GM19240 (cell line): ENCODE data around the gene IRS2.
"Not testable (repeated sequence)": the region's sequence is repeated elsewhere in the genome, so short reads cannot be mapped to it uniquely, and the experiment has no call there.

Experiments
- DNase-seq: peaks from one replicate; pipeline ENCODE4 v3.0.0; 2011; ENCODE audit warnings: low spot score; ENCODE audit not compliant: insufficient read length

IRS2 gene, protein sequence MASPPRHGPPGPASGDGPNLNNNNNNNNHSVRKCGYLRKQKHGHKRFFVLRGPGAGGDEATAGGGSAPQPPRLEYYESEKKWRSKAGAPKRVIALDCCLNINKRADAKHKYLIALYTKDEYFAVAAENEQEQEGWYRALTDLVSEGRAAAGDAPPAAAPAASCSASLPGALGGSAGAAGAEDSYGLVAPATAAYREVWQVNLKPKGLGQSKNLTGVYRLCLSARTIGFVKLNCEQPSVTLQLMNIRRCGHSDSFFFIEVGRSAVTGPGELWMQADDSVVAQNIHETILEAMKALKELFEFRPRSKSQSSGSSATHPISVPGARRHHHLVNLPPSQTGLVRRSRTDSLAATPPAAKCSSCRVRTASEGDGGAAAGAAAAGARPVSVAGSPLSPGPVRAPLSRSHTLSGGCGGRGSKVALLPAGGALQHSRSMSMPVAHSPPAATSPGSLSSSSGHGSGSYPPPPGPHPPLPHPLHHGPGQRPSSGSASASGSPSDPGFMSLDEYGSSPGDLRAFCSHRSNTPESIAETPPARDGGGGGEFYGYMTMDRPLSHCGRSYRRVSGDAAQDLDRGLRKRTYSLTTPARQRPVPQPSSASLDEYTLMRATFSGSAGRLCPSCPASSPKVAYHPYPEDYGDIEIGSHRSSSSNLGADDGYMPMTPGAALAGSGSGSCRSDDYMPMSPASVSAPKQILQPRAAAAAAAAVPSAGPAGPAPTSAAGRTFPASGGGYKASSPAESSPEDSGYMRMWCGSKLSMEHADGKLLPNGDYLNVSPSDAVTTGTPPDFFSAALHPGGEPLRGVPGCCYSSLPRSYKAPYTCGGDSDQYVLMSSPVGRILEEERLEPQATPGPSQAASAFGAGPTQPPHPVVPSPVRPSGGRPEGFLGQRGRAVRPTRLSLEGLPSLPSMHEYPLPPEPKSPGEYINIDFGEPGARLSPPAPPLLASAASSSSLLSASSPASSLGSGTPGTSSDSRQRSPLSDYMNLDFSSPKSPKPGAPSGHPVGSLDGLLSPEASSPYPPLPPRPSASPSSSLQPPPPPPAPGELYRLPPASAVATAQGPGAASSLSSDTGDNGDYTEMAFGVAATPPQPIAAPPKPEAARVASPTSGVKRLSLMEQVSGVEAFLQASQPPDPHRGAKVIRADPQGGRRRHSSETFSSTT (N-terminal part only)

DNA sequence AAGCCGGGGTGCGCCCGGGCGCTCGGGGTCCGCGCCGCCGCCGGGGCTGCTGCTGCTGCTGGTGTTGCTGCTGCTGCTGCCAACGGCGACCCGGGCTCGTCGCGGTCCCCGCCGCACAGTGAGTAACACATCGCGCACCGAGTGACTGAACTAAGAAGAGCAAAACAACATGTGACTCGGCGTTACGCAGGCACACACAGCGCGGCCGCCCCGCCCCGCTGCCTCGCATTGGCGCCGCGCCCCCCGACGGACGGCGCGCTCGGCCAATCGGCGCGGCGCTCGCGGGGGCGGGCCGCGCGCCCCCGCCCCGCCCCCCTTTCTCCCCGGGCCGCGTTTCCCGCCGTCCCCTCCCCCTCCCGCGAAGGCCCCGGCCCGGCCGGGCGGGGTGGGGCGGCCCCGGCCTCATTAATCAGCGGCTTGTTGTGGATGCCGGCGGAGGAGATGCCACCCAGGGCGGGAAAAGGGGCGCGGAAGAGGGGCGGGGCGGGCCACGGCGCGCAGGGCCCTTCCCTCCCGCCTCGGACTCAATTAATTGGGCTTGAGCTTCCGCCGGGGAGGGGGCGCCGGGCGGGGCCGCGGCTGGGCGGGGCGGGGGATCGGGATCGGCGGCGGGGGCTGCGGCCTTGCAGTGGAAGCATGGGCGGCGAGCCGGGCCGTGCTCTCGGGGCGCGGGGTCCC, at the start of gene IRS2:
TSS of gene IRS2 (minus strand) at position 127 of the 678 bp plus-strand sequence. CDS start 530 bp downstream, outside the sequence.
- peak; percentile 59 for DNase-seq

DNA sequence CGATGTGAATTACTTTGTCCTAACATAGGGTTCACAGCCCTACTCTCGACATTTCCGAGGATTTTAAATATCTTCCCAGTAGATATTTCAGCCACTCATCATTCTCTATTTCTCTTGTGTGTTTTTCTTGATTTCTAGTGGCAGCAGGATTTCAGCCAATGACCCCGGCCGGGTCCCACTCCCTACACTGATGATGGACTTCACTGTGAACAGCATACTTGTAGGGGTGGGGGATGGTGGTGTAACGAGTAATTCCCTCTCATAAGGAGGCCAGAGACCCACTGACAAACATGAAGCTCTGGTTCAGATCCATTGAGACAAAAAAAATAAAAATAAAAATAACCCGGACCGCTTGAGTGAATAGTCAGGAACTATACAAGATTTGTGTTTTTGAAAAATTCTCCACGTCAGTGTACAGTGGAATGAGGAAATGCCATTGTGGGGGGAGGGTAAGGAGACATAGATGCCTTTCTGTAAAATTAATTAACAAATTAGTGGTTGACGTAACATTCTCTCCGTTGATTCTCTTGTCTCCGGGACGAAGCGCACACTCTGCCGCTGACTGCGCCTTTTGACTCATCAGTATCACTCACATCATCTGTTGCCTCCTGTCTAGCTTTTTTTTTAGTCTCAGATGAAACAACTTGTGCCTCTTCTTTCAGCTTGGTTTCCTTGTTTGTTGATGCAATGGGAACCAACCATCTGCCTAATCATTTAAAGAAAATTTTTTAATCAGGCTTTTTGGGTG, 48.8 kb upstream of the IRS2 start:
- no peak for DNase-seq

- DNase-seq: no peak
Observed at GRCh38 chr13:109833940-109834339, 47.6 kb upstream of the IRS2 start.

- no peak for DNase-seq
Observed at GRCh38 chr13:109833071-109833470, 46.7 kb upstream of the IRS2 start.

DNA sequence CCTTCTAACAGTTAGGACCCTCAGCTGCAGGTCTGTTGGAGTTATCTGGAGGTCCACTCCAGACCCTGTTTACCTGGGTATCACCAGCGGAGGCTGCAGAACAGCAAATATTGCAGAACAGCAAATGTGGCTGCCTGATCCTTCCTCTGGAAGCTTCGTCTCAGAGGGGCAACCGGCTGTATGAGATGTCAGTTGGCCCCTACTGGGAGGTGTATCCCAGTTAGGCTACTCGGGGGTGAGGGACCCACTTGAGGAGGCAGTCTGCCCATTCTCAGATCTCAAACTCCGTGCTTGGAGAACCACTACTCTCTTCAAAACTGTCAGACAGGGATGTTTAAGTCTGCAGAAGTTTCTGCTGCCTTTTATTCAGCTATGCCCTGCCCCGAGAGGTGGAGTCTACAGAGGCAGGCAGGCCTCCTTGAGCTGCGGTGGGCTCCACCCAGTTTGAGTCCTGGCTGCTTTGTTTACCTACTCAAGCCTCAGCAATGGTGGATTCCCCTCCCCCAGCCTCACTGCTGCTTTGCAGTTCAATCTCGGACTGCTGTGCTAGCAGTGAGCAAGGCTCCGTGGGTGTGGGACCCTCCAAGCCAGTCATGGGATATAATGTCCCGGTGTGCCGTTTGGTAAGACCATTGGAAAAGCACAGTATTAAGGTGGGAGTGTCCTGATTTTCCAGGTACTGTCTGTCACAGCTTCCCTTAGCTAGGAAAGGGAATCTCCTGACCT, 42.4 kb upstream of the IRS2 start:
- not testable (repeated sequence) for DNase-seq

GRCh38 chr13:109823201-109823600, 36.8 kb upstream of the IRS2 start:
- not testable (repeated sequence) for DNase-seq

GRCh38 chr13:109821103-109821502, 34.7 kb upstream of the IRS2 start:
- DNase-seq: no peak

DNA sequence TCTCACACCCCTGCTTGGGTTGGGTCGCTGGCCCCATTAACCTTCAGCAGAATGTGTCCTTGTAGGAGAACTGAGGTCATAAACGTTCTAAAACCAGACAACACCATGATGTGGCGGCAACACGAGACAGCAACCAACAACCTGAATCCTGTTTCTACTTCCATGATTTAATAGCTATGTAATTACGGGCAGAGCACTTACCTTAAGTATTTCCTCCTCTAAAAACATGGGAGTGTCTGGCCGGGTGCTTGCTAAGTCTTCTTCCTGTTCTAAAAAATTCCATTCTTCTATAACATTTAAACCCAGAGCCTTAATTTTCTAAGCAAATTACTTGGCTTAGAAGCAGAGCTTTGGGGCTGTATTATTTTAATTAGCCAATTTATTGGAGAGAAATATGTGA, 33.5 kb upstream of the IRS2 start:
- DNase-seq: no peak

- DNase-seq: no peak
Observed at GRCh38 chr13:109818886-109819285, 32.5 kb upstream of the IRS2 start.

DNA sequence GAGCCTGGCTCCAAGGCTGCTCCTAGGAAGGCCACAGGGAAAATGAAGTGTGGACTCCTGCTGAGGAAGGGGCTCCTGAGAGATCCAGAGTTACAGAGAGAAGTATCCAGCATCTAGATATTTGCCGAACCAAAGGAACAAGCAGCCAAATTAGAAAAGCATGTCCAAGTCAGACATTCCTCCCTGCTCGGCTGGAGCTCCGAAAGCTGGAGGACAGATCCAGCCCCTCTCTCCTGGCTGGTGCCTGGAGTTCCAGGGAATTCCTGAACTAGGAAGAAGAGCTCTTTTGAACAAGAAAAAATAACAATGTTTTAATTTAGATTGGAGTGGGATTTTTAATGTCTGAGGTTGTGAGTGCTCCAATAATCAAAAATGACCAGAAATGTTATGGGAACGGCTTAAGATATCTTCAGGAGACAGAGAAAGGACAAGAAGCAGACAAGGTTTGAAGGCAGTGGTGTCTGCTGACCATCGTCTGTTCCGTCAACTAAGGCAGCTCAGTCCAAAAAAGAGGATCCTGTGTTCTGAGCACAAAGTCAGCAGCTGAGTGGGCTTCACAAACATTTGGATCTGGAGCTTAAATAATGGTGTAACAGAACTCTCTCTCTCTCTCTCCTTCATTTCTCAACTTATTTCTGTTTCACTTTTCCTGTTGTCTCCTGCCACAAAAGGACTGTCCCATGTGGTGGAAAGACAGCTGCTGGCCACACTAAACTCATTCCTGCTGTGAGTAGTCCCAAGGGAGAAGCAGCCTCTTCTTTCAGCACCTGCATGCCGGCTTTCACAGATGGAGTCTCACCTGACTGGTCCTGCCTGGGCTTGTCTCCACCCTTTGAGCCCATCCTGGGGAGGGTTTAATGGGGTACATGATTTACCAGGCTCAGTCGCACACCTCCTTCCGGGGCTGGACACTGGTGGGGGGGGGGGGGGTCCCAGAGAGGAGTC, 31.5 kb upstream of the IRS2 start:
- DNase-seq: no peak

DNA sequence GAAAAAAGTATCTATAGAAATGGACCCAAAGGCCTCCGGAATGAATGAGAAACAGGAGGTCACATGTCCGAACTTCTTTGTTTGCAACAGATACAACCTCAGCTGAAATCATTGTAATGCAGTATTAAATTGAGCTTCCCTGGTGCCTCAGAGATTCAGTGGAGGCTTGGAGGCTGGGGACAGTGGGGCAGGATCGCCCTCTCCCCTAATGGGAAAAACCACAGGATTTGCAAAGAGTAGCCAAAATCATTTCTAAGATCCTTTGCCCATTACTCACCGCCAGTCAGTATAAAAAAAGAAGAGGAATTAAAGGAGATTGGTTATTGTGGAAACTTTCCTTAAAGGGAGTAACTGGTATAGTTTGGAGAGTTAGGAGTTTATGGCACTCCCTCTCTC, 30.4 kb upstream of the IRS2 start:
- no peak for DNase-seq

DNA sequence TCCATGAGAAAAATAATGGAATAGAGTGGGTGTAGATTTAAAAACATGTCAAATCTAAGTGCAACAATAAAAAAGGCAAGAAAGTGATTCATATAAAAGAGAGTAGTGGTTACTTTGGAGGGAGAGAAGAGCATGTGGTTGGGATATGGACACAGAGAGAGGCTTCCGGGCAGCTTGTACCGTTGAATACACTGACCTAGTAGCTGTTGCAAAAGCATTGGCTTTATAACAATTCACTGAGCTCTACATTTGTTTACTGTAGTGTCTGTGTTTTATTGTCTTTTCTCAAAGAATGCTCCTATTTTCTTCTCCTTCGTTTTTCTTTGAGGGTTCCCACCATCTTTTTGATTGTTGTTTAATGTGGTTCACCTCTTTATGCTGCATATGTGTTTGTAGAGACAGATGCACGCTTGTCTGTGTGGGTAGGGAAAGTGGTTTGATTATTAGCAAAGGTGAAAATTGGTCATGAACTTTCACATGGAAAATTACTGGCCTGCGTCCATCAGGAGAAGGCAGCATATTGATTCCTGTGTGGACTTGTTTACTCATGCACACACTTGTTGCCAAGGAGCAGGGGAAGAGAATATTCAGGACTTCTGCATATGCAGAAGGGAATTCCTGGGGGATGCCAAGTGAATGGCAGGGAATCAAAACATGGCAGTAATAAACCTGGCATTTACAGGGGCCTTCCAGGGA, 29.9 kb upstream of the IRS2 start:
- no peak for DNase-seq

DNA sequence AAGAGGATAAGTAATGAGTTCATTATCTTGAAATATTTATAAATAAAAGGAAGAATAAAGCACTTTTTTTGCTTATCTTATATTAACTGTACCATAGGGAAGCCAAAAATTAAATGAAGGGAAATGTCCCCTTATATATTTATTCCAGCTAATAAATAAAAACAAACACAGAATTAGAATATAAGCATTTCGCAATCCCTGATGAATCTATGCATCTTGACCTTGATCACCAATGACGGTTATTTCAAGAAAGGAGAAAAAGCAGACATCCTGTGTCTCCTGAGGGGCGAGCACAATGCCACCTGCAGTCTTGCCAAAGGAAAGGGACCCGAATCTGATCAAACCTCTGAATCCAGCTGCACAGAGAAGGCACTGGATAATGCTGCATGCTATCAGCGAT, 29.3 kb upstream of the IRS2 start:
- DNase-seq: no peak

- DNase-seq: no peak
Observed at GRCh38 chr13:109813663-109814062, 27.3 kb upstream of the IRS2 start.

DNA sequence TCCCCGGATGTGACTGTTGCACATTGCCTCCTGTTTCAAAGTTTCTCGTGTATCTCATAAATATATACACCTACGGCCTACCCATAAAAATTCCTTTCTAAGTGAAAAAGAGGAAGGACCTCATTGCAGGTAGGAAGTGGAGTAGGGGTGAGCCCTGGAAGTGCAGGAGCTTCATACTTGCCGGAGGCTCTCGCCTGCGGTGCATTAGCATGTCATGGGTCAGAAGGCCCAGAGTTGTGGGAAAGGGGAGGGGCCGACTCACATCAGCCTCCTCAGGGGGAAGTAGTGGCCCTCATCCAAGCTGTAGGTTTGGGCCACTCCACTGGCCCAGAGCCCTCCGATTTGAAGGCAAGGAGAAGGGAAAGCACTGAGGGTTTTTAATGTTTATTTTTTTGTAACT, 26.0 kb upstream of the IRS2 start:
- DNase-seq: no peak

DNA sequence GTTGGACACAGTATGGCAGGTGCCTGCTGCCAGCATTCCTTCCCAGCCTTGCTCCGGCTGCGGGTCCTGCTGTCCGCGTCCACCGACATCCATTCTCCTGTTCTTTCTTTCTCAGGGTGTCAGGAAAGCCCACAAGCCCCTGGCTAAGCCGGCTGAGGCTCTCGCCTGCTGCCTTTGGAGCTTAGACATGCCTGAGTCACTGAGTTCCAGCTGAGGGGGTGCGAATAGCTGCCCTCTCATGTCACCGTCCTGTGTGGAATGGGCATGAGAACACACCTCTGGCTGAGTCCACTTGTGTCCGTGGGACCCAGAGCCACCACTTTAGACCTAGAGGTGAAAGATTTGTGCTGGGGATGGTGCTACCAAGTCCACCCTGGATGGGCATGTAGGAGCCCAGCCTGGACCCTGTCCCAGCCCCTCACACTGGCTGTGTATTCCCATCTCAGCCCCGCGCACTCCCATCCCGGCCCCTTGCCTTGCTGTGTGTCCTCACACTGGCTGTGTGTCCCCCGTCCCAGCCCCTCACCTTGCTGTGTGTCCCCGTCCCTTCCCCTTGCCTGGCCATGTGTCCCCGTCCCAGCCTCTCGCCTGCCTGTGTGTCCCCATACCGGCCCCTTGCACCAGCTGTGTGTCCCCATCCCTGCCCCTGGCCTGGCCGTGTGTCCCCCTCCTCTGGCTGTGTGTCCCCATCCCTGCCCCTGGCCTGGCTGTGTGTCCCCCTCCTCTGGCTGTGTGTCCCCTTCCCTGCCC, 24.6 kb upstream of the IRS2 start:
- DNase-seq: no peak

DNA sequence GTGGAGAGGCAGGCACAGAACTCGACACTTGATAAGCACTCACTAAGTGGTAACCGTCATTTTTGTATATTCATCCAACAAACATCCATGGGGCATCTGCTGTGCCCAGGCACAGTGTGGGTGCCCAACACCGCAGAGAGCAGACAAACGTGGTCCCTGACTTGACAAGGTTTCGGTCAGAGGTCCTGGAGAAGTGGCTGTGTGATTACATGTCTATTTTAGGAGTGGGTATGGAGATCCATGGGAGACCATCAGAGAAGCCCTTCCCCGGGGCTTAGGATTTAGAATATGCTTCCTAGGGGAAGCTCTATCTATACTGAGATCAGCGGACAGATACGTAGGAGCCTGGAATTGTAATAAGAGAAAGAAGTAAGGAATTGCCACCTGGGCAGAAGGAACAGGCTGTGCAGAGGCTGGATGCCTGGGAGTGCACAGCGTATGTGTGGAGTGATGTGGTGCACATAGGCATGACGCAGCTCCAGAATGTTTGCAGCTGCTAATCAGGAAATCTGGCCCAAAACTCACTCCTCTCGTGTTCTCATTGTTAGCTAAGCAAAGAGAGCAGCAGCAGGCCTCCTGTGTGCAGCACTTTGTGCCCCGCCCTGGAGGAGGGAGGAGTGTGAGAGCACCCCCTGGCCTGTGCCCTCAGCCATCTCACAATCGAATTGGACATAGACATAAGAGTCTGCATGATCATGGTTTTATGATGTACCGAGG, 23.0 kb upstream of the IRS2 start:
- no peak for DNase-seq
